GM21360 (cell line): Measurements from ENCODE around the gene ABCA8.
"Not testable (repeated sequence)": the region's sequence is repeated elsewhere in the genome, so short reads cannot be mapped to it uniquely, and the experiment has no call there.

Source experiments
- ATAC-seq: cut with Tn5 transposase; IDR thresholded peaks from one replicate; pipeline ENCODE4 v1.9.1; 2021; ENCODE audit warnings: mild to moderate bottlenecking, moderate library complexity; ENCODE audit not compliant: unreplicated experiment

ABCA8 gene

GRCh38 chr17:68955181-68955841, at the start of gene ABCA8:
TSS of gene ABCA8 (minus strand) at chr17:68955392. CDS start at chr17:68942034, 13,358 bp downstream.
- no peak for ATAC-seq

GRCh38 chr17:69004759-69005158, 49.6 kb upstream of the ABCA8 start:
- not testable (repeated sequence) for ATAC-seq

GRCh38 chr17:68999743-69000142, 44.6 kb upstream of the ABCA8 start:
- ATAC-seq: not testable (repeated sequence)

- no peak for ATAC-seq
These were observed 37.9 kb upstream of the ABCA8 start for GRCh38 chr17:68993112-68993511.

GRCh38 chr17:68987966-68988365, 32.8 kb upstream of the ABCA8 start:
- ATAC-seq: no peak

- no peak for ATAC-seq
These were observed 26.1 kb upstream of the ABCA8 start for GRCh38 chr17:68981288-68981687.

- no peak for ATAC-seq
These were observed 18.1 kb upstream of the ABCA8 start for GRCh38 chr17:68973098-68973846.

- ATAC-seq: no peak
These were observed 17.0 kb upstream of the ABCA8 start for GRCh38 chr17:68972119-68972704.

GRCh38 chr17:68969101-68969500, 13.9 kb upstream of the ABCA8 start:
- ATAC-seq: no peak

GRCh38 chr17:68963958-68964357, 8.8 kb upstream of the ABCA8 start:
- ATAC-seq: no peak

GRCh38 chr17:68961214-68961882, 6.2 kb upstream of the ABCA8 start:
- ATAC-seq: no peak

GRCh38 chr17:68959117-68959516, 3.9 kb upstream of the ABCA8 start:
- not testable (repeated sequence) for ATAC-seq

- ATAC-seq: no peak
These were observed 2.8 kb upstream of the ABCA8 start for GRCh38 chr17:68957944-68958343.

GRCh38 chr17:68954146-68954896, 871 bp downstream of the ABCA8 start:
- ATAC-seq: no peak

- no peak for ATAC-seq
These were observed 1.7 kb downstream of the ABCA8 start for GRCh38 chr17:68953340-68953997.

GRCh38 chr17:68950725-68951124, 4.5 kb downstream of the ABCA8 start:
- ATAC-seq: no peak

GRCh38 chr17:68947868-68948267, 7.3 kb downstream of the ABCA8 start:
- ATAC-seq: not testable (repeated sequence)

GRCh38 chr17:68944435-68945035, 10.7 kb downstream of the ABCA8 start:
- no peak for ATAC-seq

- not testable (repeated sequence) for ATAC-seq
These were observed 11.4 kb downstream of the ABCA8 start for GRCh38 chr17:68943812-68944182.
